GM06990 (cell line): ENCODE results near the gene RET.

Source experiments
- DNase-seq: peaks from one replicate; pipeline ENCODE4 v3.0.0-alpha.2; 2011; ENCODE audit not compliant: insufficient read length; ENCODE audit errors: extremely low read depth
- H3K27me3 ChIP-seq: replicated peaks from 2 replicates; pipeline ENCODE4 v1.6.0; 2011; ENCODE audit warnings: low read length; ENCODE audit not compliant: control insufficient read depth, insufficient read depth
- H3K36me3 ChIP-seq: 2 replicates; pipeline ENCODE4 v1.5.1; 2011; ENCODE audit warnings: low read length; ENCODE audit not compliant: control insufficient read depth, insufficient read depth
- H3K4me3 ChIP-seq: replicated peaks from 2 replicates; pipeline ENCODE4 v1.5.1; 2011; ENCODE audit warnings: low read depth, mild to moderate bottlenecking, control low read depth, low read length
- CTCF ChIP-seq: IDR thresholded peaks from 2 replicates; pipeline ENCODE4 v1.5.1; 2011; ENCODE audit warnings: low read length, control low read depth, mild to moderate bottlenecking, inconsistent platforms; ENCODE audit not compliant: insufficient read depth, poor library complexity, severe bottlenecking

Gene RET

GRCh38 chr10:43117777-43118583 is 41.1 kb downstream of the RET start:
- no peak overlapping the region for H3K4me3 ChIP-seq

GRCh38 chr10:43118631-43119415 is 42.0 kb downstream of the RET start:
- no peak overlapping the region for H3K4me3 ChIP-seq
- H3K27me3 ChIP-seq: no peaks in the 10 kb centered on the region
- no peaks in the 10 kb centered on the region for H3K36me3 ChIP-seq
- TF ChIP-seq CTCF: no peak
- DNase-seq: no peak

More at GRCh38 chr10:43117777-43118583, 41.1 kb downstream of the RET start:
- Histone ChIP-seq H3K36me3 (no peaks in the 10 kb centered on the region), H3K27me3 (no peaks in the 10 kb centered on the region)
- TF ChIP-seq CTCF: no peak
- no peak for DNase-seq

GRCh38 chr10:43119416-43120115 is 42.7 kb downstream of the RET start:
- Histone ChIP-seq H3K4me3 (no peak overlapping the region), H3K36me3 (no peaks in the 10 kb centered on the region), H3K27me3 (no peaks in the 10 kb centered on the region)
- no peak for TF ChIP-seq CTCF
- no peak for DNase-seq

GRCh38 chr10:43120116-43120928 is 43.5 kb downstream of the RET start:
- no peaks in the 10 kb centered on the region for H3K36me3 ChIP-seq
- TF ChIP-seq CTCF: no peak
- H3K4me3 ChIP-seq: no peak overlapping the region
- no peaks in the 10 kb centered on the region for H3K27me3 ChIP-seq
- DNase-seq: no peak

GRCh38 chr10:43120929-43121314 is 44.1 kb downstream of the RET start:
- no peak for TF ChIP-seq CTCF
- peak; percentile 48 for DNase-seq
- Histone ChIP-seq H3K36me3 (no peaks in the 10 kb centered on the region), H3K27me3 (no peaks in the 10 kb centered on the region), H3K4me3 (no peak overlapping the region)
